Pancreas (tissue), 10 donors: ENCODE measurements around the gene MKNK1. TPM values are rescaled to one million over a fixed set of nuclear protein-coding genes. Genes with fewer than 3 reads are reported as not detected.
A peak's percentile ranks its signal among the peaks of the same experiment; 100 is the strongest.

Experiments
- ATAC-seq, 4 donors: fragments of 200-7000 bp; cut with Tn5 transposase; one replicate each; pipeline versions ENCODE4 v1.8.0 to v1.9.1; 2020; ENCODE audit warnings: mild to moderate bottlenecking in 4 of 4, moderate library complexity in 4 of 4
- DNase-seq, 6 donors: peaks; one replicate each; pipeline ENCODE4 v3.0.0-alpha.2; 2020
- FAIRE-seq: peaks from 2 replicates; lab custom pipeline; 2012; peaks lifted over from hg19 to GRCh38; lab: Jason Lieb, UNC
- H3K27ac ChIP-seq, 4 donors: fragments of 200-600 bp; sonication (generic); 1 replicate in 3 of 4; 2 replicates in 1 of 4; pipeline versions ENCODE4 v1.5.0 to v1.8.0; 2020
- H3K27me3 ChIP-seq, 4 donors: fragments of 200-600 bp; one replicate each; pipeline ENCODE4 v1.8.0; 2021
- H3K36me3 ChIP-seq, 3 donors: fragments of 200-600 bp; sonication (generic) in 1 of 3; one replicate each; pipeline versions ENCODE4 v1.5.0 to v1.8.0; 2020 to 2021
- H3K4me1 ChIP-seq, 3 donors: fragments of 200-600 bp; one replicate each; pipeline ENCODE4 v1.8.0; 2021
- H3K4me3 ChIP-seq, 4 donors: fragments of 200-600 bp; sonication (generic) in 2 of 4; one replicate each; pipeline versions ENCODE4 v1.5.0 to v1.8.0; 2020 to 2021
- H3K9me3 ChIP-seq, 4 donors: fragments of 200-600 bp; one replicate each; pipeline ENCODE4 v1.8.0; 2021
- CTCF ChIP-seq, 4 donors: fragments of 200-600 bp; sonication (generic) in 3 of 4; IDR thresholded peaks; one replicate each; pipeline versions ENCODE4 v1.5.0 to v1.8.0; 2021; ENCODE audit warnings: antibody characterized with exemption in 4 of 4
- WGBS, 2 donors: extraction: QIAGEN DNeasy Blood & Tissue Kit; methylation state at CpG; one replicate each; pipeline ENCODE4 v1.1.7; 2013; 5-methylcytosine and 5-hydroxymethylcytosine counted together
- intact Hi-C, 3 donors: fragments of 100-400 bp; cut with DNase I; formaldehyde crosslinking; loops; one replicate each; pipeline versions ENCODE4 v1.11.1 to v1.14.2; 2022
- polyA plus RNA-seq, 2 donors: library from polyadenylated mRNA; stranded (reverse); fragments of 200-250 nt; gene quantifications; one replicate each; pipeline ENCODE4 v1.2.3, GENCODE V29; 2013
- total RNA-seq, 6 donors: library from RNA; stranded (reverse); fragmentation: NEBNext Ultra II Directional in 4 of 6; extraction: Animal tissue kit (Norgen Biotek cat#: 25700) in 4 of 6; gene quantifications; one replicate each; pipeline versions ENCODE4 v1.2.1 to v1.2.4, GENCODE V29; 2021 to 2023
- donor health status: healthy with polysubstance abuse.
- donor health status: DM: no; HTN: no; CAD: no; lungs with moderate emphysema.
- donor health status: DM: no; HTN: no; CAD: no.
- donor health status: control.
- donor health status: control.
- donor health status: Bipolar disorder and iron deficiency.
- donor health status: DM: yes; HTN: yes; CAD: no.
- donor health status: DM: no; HTN: no; CAD: no.
- donor health status: DM: no; HTN: no; CAD: no.
- donor health status: DM: yes; HTN: yes; CAD: no.

The MKNK1 gene
- total and polyA plus RNA-seq, 8 donors = 44.9 to 172 (median 103) TPM

- intact Hi-C loops = loop anchor here in 2 of 3 donors (2.0 to 5.0 kb wide), 3 partner anchors 46 to 82 kb away; no protein-coding TSS in a partner anchor
- FAIRE-seq = no peak
Measured at GRCh38 chr1:46528297-46528955, 75.6 kb downstream of the MKNK1 start.

GRCh38 chr1:46527474-46528296 lies 76.4 kb downstream of the MKNK1 start:
- no peaks in the 10 kb centered on the region for H3K27me3 ChIP-seq
- H3K36me3 ChIP-seq = no peaks in the 10 kb centered on the region
- no peaks in the 10 kb centered on the region for H3K4me1 ChIP-seq
- DNase-seq (peak; percentile 67 to 87 (median 85)), ATAC-seq (peak; percentile 87 to 93 (median 92)), FAIRE-seq (no peak)
- no peak overlapping the region for H3K27ac ChIP-seq
- peak; percentile 80 to 89 (median 84) for TF ChIP-seq CTCF (IDR thresholded peaks at IDR 0.05)
- intact Hi-C loops = loop anchor here in 2 of 3 donors (2.0 to 5.0 kb wide), 3 partner anchors 45 to 81 kb away; no protein-coding TSS in a partner anchor
- no peaks in the 10 kb centered on the region for H3K9me3 ChIP-seq
- no peak overlapping the region for H3K4me3 ChIP-seq
- 31% methylated on average over 3 of the region's 3 CpGs for WGBS, 2 donors

More at GRCh38 chr1:46528297-46528955, 75.6 kb downstream of the MKNK1 start:
- H3K27me3 ChIP-seq = no peaks in the 10 kb centered on the region
- WGBS, 2 donors = 36 to 45% methylated on average over 11 of the region's 11 CpGs
- H3K4me1 ChIP-seq = peaks cover 0 to 3% (median 0%) of the 10 kb centered on the region in 3 donors
- H3K27ac ChIP-seq = no peak overlapping the region
- no peak for TF ChIP-seq CTCF (IDR thresholded peaks at IDR 0.05)
- H3K9me3 ChIP-seq = no peaks in the 10 kb centered on the region
- ATAC-seq (no peak), DNase-seq (peak in 1 of 6 donors; percentile 14)
- no peak overlapping the region for H3K4me3 ChIP-seq
- H3K36me3 ChIP-seq = no peaks in the 10 kb centered on the region

- H3K27ac ChIP-seq = no peak overlapping the region
- intact Hi-C loops = loop anchor here in 1 of 3 donors (5.0 kb wide), 1 partner anchor 44 kb away; no protein-coding TSS in a partner anchor
- no peak for FAIRE-seq
- ATAC-seq = peak in 2 of 4 donors; percentile 6 to 27
- no peak overlapping the region for H3K4me3 ChIP-seq
- H3K36me3 ChIP-seq = no peaks in the 10 kb centered on the region
- TF ChIP-seq CTCF (IDR thresholded peaks at IDR 0.05) = no peak
- 58 to 63% methylated on average over 13 to 14 of the region's 14 CpGs for WGBS, 2 donors
- H3K4me1 ChIP-seq = no peaks in the 10 kb centered on the region
- H3K9me3 ChIP-seq = no peaks in the 10 kb centered on the region
- peak in 1 of 6 donors; percentile 52 for DNase-seq
- H3K27me3 ChIP-seq = no peaks in the 10 kb centered on the region
Measured at GRCh38 chr1:46526691-46527291, 77.3 kb downstream of the MKNK1 start.

- H3K27ac ChIP-seq = no peak overlapping the region
- no peaks in the 10 kb centered on the region for H3K27me3 ChIP-seq
- FAIRE-seq = no peak
- ATAC-seq = no peak
- H3K4me1 ChIP-seq = no peaks in the 10 kb centered on the region
- TF ChIP-seq CTCF (IDR thresholded peaks at IDR 0.05) = no peak
- intact Hi-C loops = loop anchor here in 1 of 3 donors (5.0 kb wide), 1 partner anchor 44 kb away; no protein-coding TSS in a partner anchor
- no peak overlapping the region for H3K4me3 ChIP-seq
- DNase-seq = peak in 1 of 6 donors; percentile 21
- 76 to 80% methylated on average over 17 of the region's 17 CpGs for WGBS, 2 donors
- H3K36me3 ChIP-seq = no peaks in the 10 kb centered on the region
- H3K9me3 ChIP-seq = no peaks in the 10 kb centered on the region
Measured at GRCh38 chr1:46526013-46526690, 77.9 kb downstream of the MKNK1 start.
